Measurements from ENCODE around the gene SPOCK2.

SPOCK2 gene

DNA sequence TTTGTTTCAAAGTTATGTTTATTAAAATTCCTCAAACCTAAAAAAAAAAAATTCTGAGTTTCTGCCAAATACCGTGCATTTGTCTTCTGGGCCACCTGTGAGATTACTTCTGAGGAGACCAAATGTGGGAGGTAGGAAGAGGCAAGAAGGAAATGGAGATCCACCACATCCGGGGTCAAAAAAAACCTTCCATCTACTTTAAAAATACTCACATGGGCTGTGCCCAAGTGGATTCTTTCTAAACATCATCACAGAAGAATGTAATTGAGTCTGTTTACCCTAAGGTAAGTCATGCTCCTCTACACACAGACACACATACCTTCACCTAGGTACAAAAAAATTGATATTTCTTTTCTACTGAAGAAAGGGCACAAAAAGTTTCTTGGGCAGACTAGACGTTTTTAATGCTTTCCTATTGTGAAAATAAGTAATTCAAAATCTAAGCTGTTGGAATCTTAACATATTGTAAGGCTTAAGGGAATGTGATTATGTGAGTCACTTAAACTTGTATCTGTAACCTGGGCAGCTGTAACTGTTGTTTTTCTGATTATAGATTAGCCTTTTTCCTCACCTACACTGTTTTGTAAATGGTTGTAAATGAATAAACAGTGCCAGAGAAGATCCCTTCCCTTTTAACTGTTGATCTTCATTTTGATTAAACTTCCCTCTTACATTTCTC is 19.1 kb upstream of the SPOCK2 start:
- DNase-seq, result no peak

DNA sequence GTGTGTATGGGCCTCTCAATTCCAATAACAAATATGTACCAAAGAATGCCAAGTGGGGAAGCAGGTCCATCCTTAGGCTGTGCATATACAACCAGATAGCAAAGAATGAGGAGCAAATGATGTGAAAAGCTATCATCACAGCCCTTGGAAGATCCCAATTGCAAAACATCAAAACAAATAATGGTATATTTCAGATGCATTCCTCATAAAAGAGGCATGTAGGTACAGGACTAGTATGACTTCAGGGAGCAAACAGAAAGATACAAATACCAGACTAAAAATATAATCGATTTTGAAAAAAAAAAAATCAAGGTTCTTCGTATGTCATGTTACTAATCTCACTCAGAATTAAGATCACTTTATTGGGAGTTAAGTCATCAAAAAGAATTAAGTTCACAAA is 18.5 kb upstream of the SPOCK2 start:
- no peak for DNase-seq

DNA sequence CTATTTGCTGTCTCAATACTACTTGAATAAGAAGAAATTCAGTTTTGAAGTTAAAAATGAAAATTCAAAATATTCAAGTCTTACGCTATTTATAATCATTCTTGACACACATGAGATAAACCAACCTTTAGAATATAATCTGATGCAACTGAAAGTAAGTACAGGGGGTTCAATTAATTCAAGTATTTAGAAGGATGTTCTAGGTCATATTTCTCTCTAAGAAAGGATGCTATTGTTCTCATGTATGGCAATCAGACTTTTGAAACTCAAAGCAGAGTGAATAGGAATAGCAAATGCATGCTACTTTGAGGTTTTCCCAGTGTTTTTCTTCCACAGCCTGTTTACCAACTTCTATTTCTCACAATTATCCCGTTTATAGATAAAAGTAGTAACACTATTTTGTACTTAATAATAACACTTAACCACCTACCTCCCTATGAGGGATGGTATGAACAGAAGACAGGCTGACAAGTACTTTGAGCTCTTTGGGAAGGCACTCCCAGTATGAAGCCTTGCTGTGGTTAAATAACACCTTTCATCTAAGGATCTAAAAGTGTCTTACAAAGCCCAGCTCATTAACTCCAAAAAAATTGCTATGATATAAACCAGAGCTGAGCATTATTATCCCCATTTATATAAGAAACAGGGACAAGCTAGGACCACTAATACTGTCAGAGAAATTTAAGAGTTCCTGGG is 18.0 kb upstream of the SPOCK2 start:
- DNase-seq, result no peak

DNA sequence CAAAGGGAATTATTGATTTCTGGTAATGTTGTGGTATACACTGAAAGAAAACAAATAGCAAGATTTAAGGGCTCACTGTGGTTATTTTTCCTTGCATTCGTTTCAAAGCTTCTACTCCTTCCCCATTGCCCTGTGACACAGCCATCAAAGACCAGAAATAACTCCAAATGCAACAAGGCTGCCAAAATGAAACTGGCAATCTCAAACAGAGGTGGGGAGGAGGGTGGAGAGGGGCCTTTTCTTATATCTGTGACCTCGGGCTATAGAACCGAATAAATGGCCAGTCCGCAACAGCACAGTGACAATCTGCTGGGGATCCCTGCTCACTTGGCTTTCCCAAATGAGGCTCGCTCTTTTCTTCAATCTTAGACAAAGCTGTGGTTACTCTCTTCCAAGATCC is 17.4 kb upstream of the SPOCK2 start:
- DNase-seq, result no peak

DNA sequence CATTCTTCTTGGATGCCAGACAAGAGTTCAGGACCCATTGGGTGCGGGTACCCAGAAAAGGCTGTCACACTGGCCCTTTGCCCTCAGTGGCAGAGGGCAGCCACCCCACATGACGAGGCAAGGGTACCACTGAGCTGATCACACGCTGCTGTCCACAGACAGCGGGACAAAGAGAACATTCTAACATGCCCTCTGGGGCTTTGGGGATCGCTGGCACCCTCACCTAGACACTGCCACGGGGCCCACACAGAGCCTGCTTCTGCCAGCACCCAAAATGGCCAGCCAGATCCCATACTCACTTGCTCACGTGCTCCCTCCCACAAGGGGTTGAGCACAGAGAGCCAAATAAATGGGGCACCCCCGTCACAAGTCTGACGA is 16.7 kb upstream of the SPOCK2 start:
- no peak for DNase-seq

DNA sequence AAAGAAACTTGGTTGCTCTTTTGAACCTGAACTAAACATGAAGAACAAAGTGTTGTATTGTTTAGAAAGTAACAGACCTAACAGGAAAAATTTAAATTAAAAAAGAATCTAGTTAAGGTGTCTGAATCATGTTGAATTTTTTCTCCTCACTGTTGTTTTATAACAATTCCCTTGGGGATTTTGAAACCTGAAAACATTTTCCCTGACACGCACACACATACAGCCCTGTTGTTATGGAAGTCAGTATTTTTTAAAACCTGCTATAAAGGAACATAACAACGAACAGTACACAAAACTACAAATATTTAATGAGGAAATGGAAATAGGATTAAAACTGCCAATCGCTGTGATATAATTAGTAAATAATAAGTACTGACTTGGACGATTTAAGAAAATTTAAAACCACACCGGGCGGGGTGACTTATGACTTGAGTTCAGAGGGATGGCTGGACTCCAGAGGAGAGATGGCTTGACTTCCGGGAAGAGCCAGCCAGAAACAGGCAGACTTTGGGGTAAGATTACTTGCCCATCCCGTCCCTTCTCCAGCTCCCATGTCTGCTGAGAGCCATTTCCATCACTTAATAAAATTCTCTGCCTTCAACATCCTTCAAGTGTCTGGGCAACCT is 16.2 kb upstream of the SPOCK2 start:
- no peak for DNase-seq

DNA sequence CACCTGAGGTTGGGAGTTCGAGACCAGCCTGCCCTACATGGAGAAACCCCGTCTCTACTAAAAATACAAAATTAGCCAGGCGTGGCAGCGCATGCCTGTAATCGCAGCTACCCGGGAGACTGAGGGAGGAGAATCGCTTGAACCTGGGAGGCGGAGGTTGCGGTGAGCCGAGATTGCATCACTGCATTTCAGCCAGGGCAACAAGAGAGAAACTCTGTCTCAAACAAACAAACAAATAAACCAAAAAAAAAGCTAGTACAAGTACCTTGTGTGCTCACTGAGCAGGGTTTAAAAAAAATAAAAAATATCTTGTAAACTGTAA is 11.2 kb upstream of the SPOCK2 start:
- no peak for DNase-seq

DNA sequence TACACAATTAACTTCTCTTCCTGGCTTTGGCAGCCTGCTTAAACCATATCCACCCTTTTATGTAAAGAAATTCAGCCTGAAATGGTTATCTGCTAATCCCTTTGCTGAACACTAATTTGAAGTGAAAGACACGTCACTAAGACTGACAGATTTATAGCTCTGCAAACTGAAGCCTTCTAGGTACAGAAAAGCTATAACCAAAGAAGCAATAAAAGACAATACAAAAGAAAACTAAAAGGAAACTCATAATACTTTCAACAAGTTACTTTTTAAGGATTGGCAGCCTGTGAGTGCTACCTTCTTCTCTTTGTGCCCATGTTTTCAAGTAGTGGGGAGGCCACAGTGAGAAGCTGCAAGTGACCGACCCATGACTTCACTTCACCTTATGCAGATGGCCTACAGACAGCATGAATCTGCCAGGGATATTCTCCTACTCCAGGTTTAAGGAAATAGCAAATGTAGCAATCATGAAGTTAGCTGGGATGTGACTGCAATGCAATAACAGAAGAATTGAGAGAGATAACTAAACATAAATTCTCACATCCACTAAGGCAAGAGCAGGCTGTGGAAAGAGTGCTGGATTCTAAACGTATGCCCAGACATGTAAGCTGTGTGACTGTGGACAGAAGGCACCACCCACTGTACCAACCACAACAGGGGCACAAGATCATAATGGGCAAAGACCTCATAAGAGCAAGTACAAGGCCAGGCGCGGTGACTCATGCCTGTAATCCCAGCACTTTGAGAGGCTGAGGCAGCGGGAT is 10.7 kb upstream of the SPOCK2 start:
- DNase-seq, result no peak

DNA sequence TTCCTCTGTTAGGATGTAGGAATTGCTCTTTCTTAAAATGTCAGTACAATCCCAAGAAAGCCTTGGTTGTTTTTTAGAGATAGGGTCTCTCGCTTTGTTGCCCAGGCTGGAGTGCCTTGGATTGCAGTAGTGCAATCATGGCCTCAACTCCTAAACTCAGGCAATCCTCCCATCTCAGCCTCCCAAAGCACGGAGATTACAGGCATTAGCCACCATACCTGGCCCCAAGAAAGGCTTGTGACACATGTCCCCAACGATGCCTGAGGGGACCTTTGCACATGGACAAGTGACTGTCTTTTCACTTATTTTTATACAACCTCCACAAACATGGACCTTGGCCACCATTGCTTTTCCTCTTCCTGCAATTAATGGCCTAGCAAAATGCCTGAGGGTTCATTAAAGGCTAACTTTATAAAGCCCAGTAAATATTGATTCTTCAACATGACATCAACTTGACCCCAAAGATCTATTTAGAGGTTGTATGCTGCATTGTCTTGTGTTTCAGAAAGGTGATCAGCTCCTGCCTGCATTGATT is 10.0 kb upstream of the SPOCK2 start:
- no peak for DNase-seq

DNA sequence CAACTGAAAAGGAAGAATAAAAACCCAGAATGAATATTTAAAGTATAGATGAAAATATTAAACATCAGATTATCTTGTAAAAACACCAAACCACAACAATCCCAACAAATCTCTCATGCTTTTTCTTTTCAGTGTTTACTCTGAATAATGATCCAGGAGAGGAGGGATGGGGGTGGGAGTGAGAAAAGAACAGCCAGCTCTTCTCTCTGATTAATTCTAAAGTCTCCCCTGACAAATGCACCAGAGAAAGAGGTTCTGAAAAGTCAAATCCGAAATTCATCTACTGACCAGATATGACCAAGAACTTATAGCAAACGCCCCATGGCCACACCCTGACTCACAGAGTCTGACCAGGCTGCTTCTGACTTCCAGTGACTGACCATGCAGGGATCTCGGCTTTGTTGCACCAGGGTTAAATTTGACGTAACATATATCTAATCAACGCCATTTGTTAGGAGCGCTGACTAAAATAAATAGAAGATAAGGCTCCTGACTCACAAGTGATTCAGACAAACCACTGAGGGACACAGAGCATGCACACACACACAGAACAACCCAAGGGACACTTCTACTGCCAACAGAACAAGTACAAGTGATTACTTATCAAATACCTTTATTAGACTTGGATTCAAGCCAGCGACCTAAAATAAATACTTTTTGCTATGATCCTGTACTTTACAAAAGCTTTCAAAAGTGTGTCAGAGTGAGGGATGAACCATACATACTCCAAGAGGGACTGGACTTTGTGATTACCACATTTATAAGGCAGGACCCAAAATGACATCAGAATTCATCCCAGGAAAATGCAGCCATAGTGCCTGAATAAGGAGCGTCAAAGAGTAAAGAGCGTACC is 9.3 kb upstream of the SPOCK2 start:
- DNase-seq, result peak; percentile 95

DNA sequence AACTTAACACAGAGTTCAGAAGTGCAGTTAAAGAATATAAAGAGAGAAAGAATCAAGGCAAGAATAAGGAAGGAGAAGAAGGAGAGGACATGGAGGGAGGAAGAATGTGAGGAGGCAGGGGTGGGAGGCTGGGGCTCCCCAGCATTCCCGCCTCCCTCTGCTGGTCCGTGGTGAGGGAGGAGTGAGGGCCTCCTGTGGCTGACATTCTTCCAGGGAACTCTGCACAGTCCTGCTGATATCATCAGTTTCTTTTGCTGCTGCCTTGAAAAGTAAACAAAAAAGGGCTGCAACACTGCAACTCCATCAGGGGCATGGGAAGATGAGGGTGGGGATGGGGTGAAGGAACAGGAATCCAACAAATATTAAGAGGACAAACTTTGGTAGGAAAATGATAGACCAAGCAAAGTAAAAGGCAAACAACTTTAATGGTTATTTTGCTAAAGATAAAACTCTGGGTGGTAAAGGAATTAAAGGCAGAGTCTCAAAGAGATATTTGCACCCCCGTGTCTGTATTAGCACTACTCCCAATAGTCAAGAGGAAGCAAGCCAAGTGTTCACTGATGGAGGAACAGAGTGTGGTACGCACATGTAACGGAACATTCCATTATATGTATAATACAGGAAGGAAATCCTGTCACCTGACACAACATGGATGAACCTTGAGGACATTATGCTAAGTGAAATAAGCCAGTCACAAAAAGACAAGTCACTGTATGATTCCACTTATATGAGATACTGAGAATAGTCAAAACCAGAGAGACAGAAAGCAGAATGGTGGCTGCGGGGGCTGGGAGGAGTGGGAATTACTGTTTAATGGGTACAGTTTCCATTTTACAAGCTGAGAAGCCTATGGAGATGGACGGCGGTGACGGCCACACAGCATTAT is 8.0 kb upstream of the SPOCK2 start:
- peak; percentile 44 for DNase-seq

DNA sequence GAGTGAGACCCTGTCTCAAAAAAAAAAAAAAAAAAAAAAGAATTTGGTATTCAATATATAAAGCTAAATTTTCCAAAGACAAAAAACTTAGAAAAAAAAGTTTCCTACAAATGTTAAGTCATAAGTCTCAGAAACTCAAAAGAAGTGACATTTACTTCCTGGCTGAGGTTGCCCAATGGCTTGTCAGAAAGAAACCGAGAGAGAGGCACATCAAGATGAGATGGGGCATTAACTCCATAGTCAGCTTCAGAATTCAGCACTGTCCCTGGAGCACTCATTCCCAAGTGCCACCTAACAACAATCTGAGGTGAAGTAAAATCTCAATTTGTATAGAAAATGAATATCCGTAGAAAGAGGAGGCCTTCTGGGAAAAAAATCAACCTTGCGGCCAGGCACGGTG is 6.8 kb upstream of the SPOCK2 start:
- DNase-seq, result no peak

DNA sequence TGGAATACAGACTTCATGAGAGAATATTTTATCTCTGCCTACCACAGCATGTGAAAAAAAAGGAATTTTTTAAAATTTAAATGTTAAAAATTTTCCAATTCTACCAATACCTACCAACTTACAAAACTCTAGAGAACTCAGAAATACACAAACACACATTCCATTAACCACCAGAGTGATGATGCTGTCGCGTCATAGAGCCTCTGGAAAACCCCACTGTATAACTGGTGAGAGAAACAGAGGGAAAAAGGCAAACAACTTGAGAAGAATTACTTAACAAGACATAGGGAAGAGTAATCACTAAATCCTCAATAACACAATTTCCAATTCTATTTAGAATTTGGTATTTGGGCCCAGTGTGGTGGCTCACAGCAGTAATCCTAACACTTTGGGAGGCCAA is 6.2 kb upstream of the SPOCK2 start:
- no peak for DNase-seq

DNA sequence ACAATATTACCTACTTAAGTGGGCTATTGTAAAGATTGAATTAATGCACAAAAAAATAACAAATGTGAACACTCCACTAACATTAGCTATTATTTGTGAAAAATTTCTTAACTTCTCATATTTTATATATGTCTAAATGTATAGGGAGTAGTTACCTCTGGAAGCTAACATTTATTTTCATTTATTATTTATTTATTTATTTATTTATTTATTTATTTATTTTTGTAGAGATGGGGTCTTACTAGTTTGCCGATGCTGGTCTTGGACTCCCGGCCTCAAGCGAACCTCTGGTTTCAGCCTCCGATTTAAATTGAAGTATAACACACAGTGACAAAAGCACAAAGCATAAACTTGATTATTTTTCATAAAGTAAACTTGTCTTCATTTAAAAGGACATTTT is 5.1 kb upstream of the SPOCK2 start:
- no peak for DNase-seq

DNA sequence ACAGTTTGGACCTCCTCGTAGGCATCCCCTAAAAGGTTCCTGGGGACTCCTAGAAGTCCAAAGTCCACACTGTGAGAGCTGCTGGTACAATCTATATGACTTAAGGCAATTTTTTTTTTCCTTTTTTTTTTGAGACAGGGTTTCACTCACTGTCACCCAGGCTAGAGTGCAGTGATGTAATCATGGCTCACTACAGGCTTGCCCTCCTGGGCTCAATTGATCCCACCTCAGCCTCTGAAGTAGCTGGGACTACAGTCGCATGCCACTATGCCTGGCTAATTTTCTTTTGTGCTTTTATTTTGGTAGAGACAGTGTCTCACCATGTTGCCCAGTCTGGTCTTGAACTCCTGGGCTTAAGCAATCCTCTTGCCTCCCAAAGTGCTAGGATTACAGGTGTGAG is 4.6 kb upstream of the SPOCK2 start:
- no peak for DNase-seq

DNA sequence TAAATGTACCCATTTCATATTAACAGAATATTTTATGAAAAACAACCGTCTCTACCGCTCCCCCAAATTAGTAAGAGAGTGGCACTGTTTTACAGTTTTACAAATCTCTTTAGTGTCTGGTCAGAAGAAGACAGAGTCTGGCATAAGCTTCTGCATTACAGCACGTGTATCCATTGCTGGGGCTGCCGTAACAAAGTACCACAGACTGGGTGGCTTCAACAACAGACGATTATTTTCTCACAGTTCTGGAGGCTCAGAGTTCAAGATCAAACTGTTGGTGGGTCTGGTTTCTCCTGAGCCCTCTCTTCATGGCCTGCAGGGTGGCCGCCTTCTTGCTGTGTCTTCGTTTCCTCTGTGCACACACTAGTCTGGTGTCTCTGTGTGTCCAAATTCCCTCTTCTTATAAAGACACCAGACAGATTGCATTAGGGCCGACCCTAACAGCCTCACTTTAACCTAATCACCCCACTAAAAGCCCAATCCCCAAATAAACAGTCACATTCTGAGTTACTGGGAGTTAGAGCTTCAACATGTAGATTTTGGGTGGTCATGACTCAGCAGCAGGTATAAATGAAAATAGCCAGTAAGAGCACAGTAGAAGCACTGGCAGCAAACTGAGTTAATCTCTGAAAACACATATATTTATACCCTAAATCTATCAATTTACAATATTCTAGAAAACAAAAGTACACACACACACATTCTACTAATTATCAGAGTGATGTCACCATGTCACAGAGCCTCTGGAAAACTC is 4.0 kb upstream of the SPOCK2 start:
- DNase-seq, result no peak

DNA sequence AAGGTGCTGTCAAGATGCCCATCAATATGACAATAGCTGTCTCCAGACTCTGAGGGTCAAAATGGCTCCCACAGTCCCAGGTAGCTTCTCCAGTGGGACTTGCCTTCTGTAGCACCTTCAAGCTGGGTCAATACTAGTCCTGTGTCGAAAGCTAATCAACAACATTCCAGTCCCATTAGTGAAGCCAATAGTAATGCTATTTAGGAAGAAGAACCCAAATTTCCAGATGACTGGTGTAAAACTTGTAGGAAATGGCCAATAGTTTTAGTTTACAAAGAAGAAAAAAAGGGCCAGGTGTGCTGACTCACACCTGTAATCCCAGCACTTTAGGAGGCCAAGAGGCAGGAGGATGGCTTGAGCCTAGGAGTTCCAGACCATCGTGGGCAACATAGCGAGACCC is 2.0 kb upstream of the SPOCK2 start:
- no peak for DNase-seq

DNA sequence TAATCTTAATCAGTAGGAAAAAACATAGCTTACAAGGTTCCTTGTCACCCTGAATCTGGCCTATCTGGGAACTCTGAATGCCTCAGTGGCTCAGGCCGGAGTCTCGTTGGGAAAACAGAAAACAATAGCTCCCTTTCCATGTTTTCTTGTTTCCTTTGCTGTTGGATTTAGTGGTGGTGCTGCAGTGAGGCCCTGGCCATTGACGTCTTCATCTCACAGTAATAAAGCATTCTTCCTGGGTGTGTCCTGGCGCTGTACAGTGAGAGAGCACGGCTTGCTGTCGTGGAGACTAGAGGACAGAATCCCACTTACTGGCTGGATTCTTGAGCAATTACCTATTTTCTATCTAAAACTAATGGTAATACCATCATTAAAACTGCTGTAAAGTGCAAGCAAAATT is 1.3 kb upstream of the SPOCK2 start:
- no peak for DNase-seq

DNA sequence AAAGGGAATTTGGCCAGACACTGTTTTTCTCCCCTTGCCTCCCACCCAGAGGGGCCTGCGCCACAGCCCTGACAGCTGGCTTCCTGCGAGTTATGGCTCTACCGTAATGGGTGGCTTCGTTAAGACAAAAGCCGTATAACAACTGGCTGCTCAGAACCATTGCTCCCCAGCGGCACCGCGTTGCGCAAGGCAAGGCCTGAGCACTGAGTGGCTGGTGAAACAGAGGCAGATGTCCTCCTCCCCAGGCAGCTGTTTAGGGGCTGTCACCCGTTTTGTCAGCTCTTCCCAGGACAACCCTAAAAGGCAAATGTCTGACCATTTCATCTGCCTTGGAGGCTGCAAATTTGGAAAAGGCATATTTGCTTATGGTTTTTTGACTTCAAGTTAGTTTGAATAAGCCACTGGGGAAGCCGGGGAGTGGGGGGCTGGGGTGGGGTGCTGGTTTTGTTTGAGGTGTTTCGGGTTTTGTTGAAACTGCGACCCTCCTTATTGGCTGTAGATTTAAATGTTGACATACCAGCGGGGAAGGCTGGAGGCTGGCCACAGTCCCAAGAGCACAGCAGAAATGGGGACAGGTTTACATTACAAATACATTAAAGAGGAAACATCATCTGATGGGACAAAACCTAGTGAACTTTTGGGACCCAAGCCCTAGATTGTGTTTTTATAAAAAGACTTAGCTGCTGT is 681 bp upstream of the SPOCK2 start:
- no peak for DNase-seq

DNA sequence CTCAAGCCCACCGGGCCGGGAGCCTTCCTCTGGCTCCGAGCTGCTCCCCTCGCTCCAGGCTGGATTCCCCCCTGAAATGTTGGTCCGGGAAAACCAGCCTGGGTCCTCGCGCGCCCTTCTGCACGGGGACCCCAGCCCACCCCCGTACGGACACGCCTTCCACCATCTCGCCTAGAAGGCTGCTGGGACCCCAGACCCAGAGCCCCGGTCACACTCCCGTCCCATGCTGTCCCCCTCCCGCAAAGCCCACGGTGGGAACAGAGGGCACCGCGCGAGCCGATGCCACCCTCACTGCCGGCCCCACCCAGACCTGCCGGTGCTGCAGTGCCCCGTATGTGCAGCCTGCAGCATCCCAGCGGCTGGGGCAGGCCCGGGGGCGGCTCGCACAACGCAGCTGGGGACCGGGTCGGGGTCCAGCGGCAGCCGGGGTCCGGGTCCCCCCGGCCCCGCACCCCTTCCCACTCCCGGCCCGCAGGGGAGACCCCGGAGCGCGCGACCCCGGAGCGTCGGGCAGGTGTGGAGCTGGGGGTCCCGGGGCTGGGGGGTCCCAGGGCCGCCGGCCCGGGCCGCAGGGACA is 871 bp downstream of the SPOCK2 start:
- DNase-seq, result no peak
